Mesenchymal stem cell (in vitro differentiated cells and primary cell): Measurements from ENCODE around the gene BIK.

ENCODE experiments used
- DNase-seq: peaks from one replicate; pipeline ENCODE4 v3.0.0-alpha.2; 2013
- H2AFZ ChIP-seq: one replicate; pipeline ENCODE4 v1.6.1; 2013; ENCODE audit warnings: low read depth, mild to moderate bottlenecking, control low read depth, inconsistent platforms, low read length, moderate library complexity
- H2AK5ac ChIP-seq: 2 replicates; pipeline ENCODE4 v1.6.1; 2013; ENCODE audit warnings: low read length, moderate library complexity, mild to moderate bottlenecking, inconsistent platforms; ENCODE audit not compliant: severe bottlenecking
- H2BK120ac ChIP-seq: one replicate; pipeline ENCODE4 v1.6.1; 2013; ENCODE audit warnings: low read depth, mild to moderate bottlenecking, inconsistent platforms, low read length, moderate library complexity
- H2BK12ac ChIP-seq, 2 experiments: one replicate each; pipeline ENCODE4 v1.6.1; 2013; ENCODE audit warnings: inconsistent platforms in 2 of 2, low read length in 2 of 2, mild to moderate bottlenecking in 2 of 2, moderate library complexity in 2 of 2, control low read depth in 1 of 2
- H2BK15ac ChIP-seq: one replicate; pipeline ENCODE4 v1.6.1; 2013; ENCODE audit warnings: mild to moderate bottlenecking, low read depth, inconsistent platforms; ENCODE audit not compliant: poor library complexity, severe bottlenecking
- H2BK5ac ChIP-seq: 2 replicates; pipeline ENCODE4 v1.6.1; 2013; ENCODE audit warnings: low read depth, mild to moderate bottlenecking, low read length, control low read depth, inconsistent platforms; ENCODE audit not compliant: poor library complexity, severe bottlenecking
- H3K14ac ChIP-seq, 2 experiments: one replicate each; pipeline ENCODE4 v1.6.1; 2013; ENCODE audit warnings: inconsistent platforms in 2 of 2, low read length in 2 of 2, control low read depth in 1 of 2, mild to moderate bottlenecking in 1 of 2, moderate library complexity in 1 of 2
- H3K18ac ChIP-seq, 2 experiments: one replicate each; pipeline ENCODE4 v1.6.1; 2013; ENCODE audit warnings: inconsistent platforms in 2 of 2, low read length in 2 of 2, control low read depth in 1 of 2, low read depth in 1 of 2, mild to moderate bottlenecking in 1 of 2
- H3K23ac ChIP-seq, 2 experiments: one replicate each; pipeline ENCODE4 v1.6.1; 2013; ENCODE audit warnings: inconsistent platforms in 2 of 2, low read length in 2 of 2, mild to moderate bottlenecking in 2 of 2, moderate library complexity in 2 of 2, control low read depth in 1 of 2
- H3K27ac ChIP-seq: 2 replicates; pipeline ENCODE4 v1.5.1; 2013; ENCODE audit warnings: mild to moderate bottlenecking, moderate library complexity, low read length, control low read depth, inconsistent platforms; ENCODE audit not compliant: poor library complexity, severe bottlenecking
- H3K27me3 ChIP-seq, 2 experiments: 2 replicates each; pipeline versions ENCODE4 v1.6.1 to v1.7.0; 2013; ENCODE audit warnings: low read length in 2 of 2, mild to moderate bottlenecking in 2 of 2, moderate library complexity in 2 of 2, control low read depth in 1 of 2, inconsistent platforms in 1 of 2; ENCODE audit not compliant: control insufficient read depth in 1 of 2, insufficient read depth in 1 of 2
- H3K36me3 ChIP-seq, 2 experiments: 2 replicates each; pipeline versions ENCODE4 v1.6.1 to v1.7.0; 2013; ENCODE audit warnings: low read length in 2 of 2, control low read depth in 1 of 2, inconsistent platforms in 1 of 2, low read depth in 1 of 2, mild to moderate bottlenecking in 1 of 2; ENCODE audit not compliant: insufficient read depth in 2 of 2, control insufficient read depth in 1 of 2
- H3K4ac ChIP-seq, 2 experiments: one replicate each; pipeline ENCODE4 v1.6.1; 2013; ENCODE audit warnings: inconsistent platforms in 2 of 2, low read length in 2 of 2, mild to moderate bottlenecking in 2 of 2, moderate library complexity in 2 of 2, control low read depth in 1 of 2, low read depth in 1 of 2
- H3K4me1 ChIP-seq: 2 replicates; pipeline ENCODE4 v1.6.1; 2013; ENCODE audit warnings: low read depth, low read length, control low read depth; ENCODE audit not compliant: control insufficient read depth, insufficient read depth
- H3K4me2 ChIP-seq: 2 replicates; pipeline ENCODE4 v1.6.1; 2013; ENCODE audit warnings: low read length, mild to moderate bottlenecking, inconsistent platforms; ENCODE audit not compliant: poor library complexity, severe bottlenecking
- H3K4me3 ChIP-seq, 2 experiments: 2 replicates each; pipeline versions ENCODE4 v1.5.1 to v1.7.0; 2013; ENCODE audit warnings: low read length in 2 of 2, mild to moderate bottlenecking in 2 of 2, control low read depth in 1 of 2, low read depth in 1 of 2; ENCODE audit not compliant: insufficient read depth in 1 of 2
- H3K79me1 ChIP-seq: replicated peaks from 2 replicates; pipeline ENCODE4 v1.6.1; 2013; ENCODE audit warnings: mild to moderate bottlenecking, control low read depth, low read length, inconsistent platforms; ENCODE audit not compliant: poor library complexity, severe bottlenecking
- H3K9ac ChIP-seq: 2 replicates; pipeline ENCODE4 v1.7.0; 2013; ENCODE audit warnings: mild to moderate bottlenecking, low read length, moderate library complexity
- H3K9me3 ChIP-seq: 2 replicates; pipeline ENCODE4 v1.7.0; 2013; ENCODE audit warnings: mild to moderate bottlenecking, low read length; ENCODE audit not compliant: control insufficient read depth
- H4K8ac ChIP-seq: one replicate; pipeline ENCODE4 v1.6.1; 2013; ENCODE audit warnings: inconsistent platforms, mild to moderate bottlenecking, low read length, moderate library complexity
- H4K91ac ChIP-seq: one replicate; pipeline ENCODE4 v1.6.1; 2013; ENCODE audit warnings: mild to moderate bottlenecking, low read length, inconsistent platforms
- WGBS: methylation state at CpG from one replicate; pipeline ENCODE4 v1.1.7; 2013; ENCODE audit warnings: mixed read lengths; 5-methylcytosine and 5-hydroxymethylcytosine counted together

The BIK gene

DNA sequence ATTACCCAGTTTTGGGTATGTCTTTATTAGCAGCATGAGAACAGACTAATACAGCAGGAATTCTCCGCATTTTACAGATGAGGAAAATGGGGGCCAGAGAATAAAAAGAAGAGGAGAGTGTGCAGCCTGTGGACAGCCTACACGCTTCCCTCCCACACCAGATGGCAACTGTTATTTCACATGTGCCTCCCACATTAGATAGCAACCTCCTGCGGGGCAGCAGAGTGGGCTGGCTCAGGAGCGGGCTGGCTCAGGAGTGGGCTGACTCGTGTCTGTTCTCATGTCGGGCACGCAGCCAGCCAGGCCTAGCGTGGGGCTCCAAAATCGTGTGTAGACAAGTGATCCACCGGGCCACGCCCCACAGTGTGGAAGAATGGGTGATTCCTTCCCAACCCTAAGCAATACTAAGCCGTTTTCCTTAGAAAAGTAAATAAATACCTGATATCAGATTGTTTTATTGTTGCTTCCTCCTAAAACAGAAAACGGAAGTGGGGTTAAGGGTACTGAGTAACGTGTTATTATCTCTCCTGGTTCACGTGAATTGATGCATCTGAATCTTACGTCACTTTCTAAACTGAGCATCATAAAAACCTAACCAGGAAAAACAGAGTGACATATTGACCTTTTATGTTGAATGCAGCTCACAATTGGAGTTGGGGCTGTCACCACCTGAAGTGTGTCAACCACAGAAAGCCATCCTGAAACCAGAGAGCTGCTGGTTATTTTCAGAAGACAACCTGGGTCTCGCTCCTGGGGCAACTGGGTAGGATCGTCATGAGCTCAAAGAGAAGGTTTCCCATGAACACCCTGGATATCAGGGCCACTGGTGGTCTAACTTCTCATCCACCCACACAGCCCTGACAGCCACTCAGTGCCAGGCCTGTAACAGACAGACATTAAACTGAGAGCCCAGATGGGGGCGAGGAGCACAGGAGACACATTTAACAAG, 24.6 kb upstream of the BIK start:
- H3K4me3 ChIP-seq = no peak overlapping the region
- peaks cover 3 to 11% of the 10 kb centered on the region in 2 experiments for H3K36me3 ChIP-seq
- no peak overlapping the region for H2BK12ac ChIP-seq
- no peak overlapping the region for H3K9ac ChIP-seq
- no peak for DNase-seq
- no peak overlapping the region for H2BK5ac ChIP-seq
- no peak overlapping the region for H4K91ac ChIP-seq
- no peak overlapping the region for H3K14ac ChIP-seq
- no peak overlapping the region for H3K18ac ChIP-seq
- 92% methylated on average over 18 of the region's 19 CpGs for WGBS
- H2AK5ac ChIP-seq = no peak overlapping the region
- H3K4ac ChIP-seq = no peak overlapping the region
- no peak overlapping the region for H3K27ac ChIP-seq
- no peaks in the 10 kb centered on the region for H3K9me3 ChIP-seq
- H2AFZ ChIP-seq = no peak overlapping the region
- H3K4me1 ChIP-seq = peaks cover 5% of the 10 kb centered on the region
- H4K8ac ChIP-seq = no peak overlapping the region
- H3K23ac ChIP-seq = no peak overlapping the region
- no peak overlapping the region for H2BK120ac ChIP-seq
- H2BK15ac ChIP-seq = no peak overlapping the region
- peaks cover 15% of the 10 kb centered on the region for H3K79me1 ChIP-seq
- H3K27me3 ChIP-seq = no peaks in the 10 kb centered on the region
- no peak overlapping the region for H3K4me2 ChIP-seq

DNA sequence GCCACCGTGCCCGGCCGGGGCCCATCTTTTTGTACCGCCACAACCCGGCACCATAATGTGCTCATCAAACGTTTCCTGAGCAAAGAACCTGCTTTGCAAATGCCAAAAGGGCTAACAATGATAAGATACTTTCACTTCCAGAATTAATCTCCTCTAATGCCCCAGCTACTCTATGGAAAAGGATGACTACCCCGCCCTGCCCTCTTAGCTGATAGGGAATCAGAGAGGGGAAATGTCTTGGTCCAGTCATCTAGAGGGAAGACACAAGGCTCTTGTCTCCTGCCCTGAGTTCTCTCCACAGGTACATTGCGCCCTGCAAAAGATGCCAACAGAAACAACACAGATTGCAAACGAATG, 21.9 kb upstream of the BIK start:
- Histone ChIP-seq H3K79me1 (peaks cover 13% of the 10 kb centered on the region), H3K4me2 (peak overlapping the region; percentile 85), H3K9me3 (no peaks in the 10 kb centered on the region), H3K36me3 (peaks cover 3 to 11% of the 10 kb centered on the region in 2 experiments), H2BK120ac (no peak overlapping the region), H3K14ac (no peak overlapping the region), H3K27me3 (no peaks in the 10 kb centered on the region), H2BK5ac (no peak overlapping the region), H3K23ac (no peak overlapping the region), H3K9ac (peak overlapping the region; percentile 89), H2BK15ac (no peak overlapping the region), H4K91ac (no peak overlapping the region), H3K4me3 (peak overlapping the region; percentile 93 to 96), H3K4ac (peak overlapping the region in 1 of 2 experiments; percentile 94), H2BK12ac (no peak overlapping the region), H2AFZ (peak overlapping the region; percentile 98), H3K18ac (peak overlapping the region in 1 of 2 experiments; percentile 97), H3K27ac (no peak overlapping the region), H3K4me1 (peaks cover 5% of the 10 kb centered on the region), H4K8ac (no peak overlapping the region), H2AK5ac (no peak overlapping the region)
- DNase-seq = no peak
- WGBS = 68% methylated on average over 8 of the region's 9 CpGs

DNA sequence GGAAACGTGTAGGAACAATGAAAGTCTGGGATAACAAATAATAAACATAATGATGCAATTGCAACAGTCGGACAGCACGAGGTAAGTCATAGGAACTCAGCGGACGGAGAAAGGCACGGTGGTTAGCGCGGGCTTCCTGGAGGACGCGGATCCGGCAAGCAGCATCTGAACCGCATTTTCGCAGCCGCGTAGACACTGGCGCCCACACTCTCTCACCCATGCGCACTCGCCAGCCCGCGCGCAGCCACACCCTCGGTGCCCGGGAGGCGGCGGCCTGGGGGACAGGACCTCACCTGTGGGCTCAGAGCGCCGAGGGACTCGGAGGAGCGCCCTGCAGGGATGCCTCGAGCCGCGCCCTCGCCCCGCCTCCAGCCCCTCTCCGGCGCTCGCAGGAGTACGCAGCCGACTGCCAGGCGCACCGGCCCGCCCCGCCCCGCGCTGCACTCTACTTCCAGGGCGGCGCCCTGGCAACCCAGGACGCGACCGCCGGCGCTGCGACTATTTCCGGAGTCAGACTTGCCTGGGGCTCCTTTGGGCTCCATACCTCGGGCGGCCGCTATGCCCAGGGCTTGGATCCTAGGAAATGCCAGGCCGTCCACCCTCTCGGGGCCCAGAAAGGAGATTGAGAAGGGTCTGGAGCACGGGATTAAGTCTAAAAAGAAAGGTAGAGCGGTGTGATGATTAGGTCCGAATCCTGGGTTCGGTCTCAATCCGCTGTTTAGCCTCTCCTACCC, 21.4 kb upstream of the BIK start, which contains the start of gene TTLL1:
TTLL1 (minus strand) TSS at position 408 of the 734 bp plus-strand sequence. CDS start 13,805 bp downstream, outside the sequence.
- Histone ChIP-seq H3K36me3 (peaks cover 3 to 11% of the 10 kb centered on the region in 2 experiments), H3K9ac (peak within 1 kb of the TSS; percentile 89), H2BK15ac (no peak within 1 kb of the TSS), H3K79me1 (peaks cover 13% of the 10 kb centered on the region), H3K27ac (peak within 1 kb of the TSS; percentile 60), H3K23ac (peak within 1 kb of the TSS in 1 of 2 experiments; percentile 99), H2BK5ac (no peak within 1 kb of the TSS), H4K8ac (peak within 1 kb of the TSS; percentile 79), H4K91ac (peak within 1 kb of the TSS; percentile 74), H2BK120ac (no peak within 1 kb of the TSS), H3K27me3 (no peaks in the 10 kb centered on the region), H3K4me2 (peak within 1 kb of the TSS; percentile 85), H3K4me3 (peak within 1 kb of the TSS; percentile 93 to 96), H2AFZ (peak within 1 kb of the TSS; percentile 98), H3K9me3 (no peaks in the 10 kb centered on the region), H3K18ac (peak within 1 kb of the TSS in 1 of 2 experiments; percentile 97), H3K4me1 (peaks cover 6% of the 10 kb centered on the region), H3K14ac (peak within 1 kb of the TSS in 1 of 2 experiments; percentile 98), H3K4ac (peak within 1 kb of the TSS in 1 of 2 experiments; percentile 94), H2AK5ac (no peak within 1 kb of the TSS), H2BK12ac (no peak within 1 kb of the TSS)
- WGBS = 7% methylated on average over 56 of the region's 64 CpGs
- peak; percentile 87 for DNase-seq
